Ovary (tissue), 3 donors: Measurements from ENCODE around the gene RNFT2.

Experiments
- CTCF ChIP-seq, 3 donors: fragments of 450-650 bp in 2 of 3; fragments of 200-600 bp in 1 of 3; IDR thresholded peaks; one replicate each; pipeline versions ENCODE4 v1.5.1 to v1.8.0; 2016 to 2022; ENCODE audit warnings: antibody characterized with exemption in 3 of 3, mild to moderate bottlenecking in 1 of 3
- EP300 ChIP-seq: sonication (generic); formaldehyde crosslinking; IDR thresholded peaks from one replicate; pipeline ENCODE4 v1.6.1; 2017; ENCODE audit warnings: antibody characterized with exemption
- POLR2A ChIP-seq: fragments of 450-650 bp; IDR thresholded peaks from one replicate; pipeline ENCODE4 v1.6.1; 2017; ENCODE audit warnings: antibody characterized with exemption, mild to moderate bottlenecking, moderate library complexity
- donor health status: DM: no; HTN: no; CAD: no.

- TF ChIP-seq CTCF (IDR thresholded peaks at IDR 0.05) (no peak), EP300 (no peak), POLR2A (no peak)
Observed at GRCh38 chr12:116885491-116885890, 147.4 kb downstream of the RNFT2 start.
